Spleen (tissue), 7 donors: ENCODE measurements around the gene CACNA1D.

ENCODE experiments used
- CTCF ChIP-seq, 11 experiments: fragments of 200-600 bp in 7 of 11; fragments of 450-650 bp in 4 of 11; sonication (generic) in 4 of 11; IDR thresholded peaks in 8 of 11; conservative IDR thresholded peaks in 3 of 11; 1 replicate in 7 of 11; 2 replicates in 4 of 11; pipeline versions ENCODE4 v1.4.0 to v1.8.0; 2016 to 2021; ENCODE audit warnings: antibody characterized with exemption in 11 of 11, inconsistent platforms in 4 of 11, mild to moderate bottlenecking in 1 of 11
- POLR2AphosphoS5 ChIP-seq, 3 donors: sonication (generic); formaldehyde crosslinking; IDR thresholded peaks; one replicate each; pipeline ENCODE4 v1.5.1; 2017; ENCODE audit warnings: antibody characterized with exemption in 3 of 3
- donor health status: DM: no; HTN: no; CAD: no; lungs with moderate emphysema.
- donor health status: DM: no; HTN: no; CAD: no.
- donor health status: DM: no; HTN: no; CAD: no.

DNA sequence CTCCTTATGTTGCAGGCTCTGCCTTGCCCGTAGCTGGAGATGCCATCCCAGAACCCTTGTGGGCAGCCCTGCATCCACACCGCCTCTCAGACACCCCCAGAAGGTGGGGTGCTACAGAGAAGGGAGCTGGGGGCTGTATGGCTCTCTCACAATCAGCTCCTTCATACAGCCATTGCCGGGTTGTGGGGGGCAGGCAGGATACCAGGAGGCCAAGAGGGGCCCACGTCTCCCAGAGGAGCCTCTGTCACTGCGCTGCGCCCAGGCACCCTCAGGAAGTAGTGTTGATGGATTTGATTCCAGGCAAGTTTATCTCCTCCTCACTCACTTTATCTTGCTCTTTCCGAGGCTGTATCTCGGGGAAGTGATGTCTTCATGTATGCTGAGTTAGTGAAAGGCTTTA, 180.2 kb downstream of the CACNA1D start:
- no peak for TF ChIP-seq CTCF (IDR thresholded peaks at IDR 0.05 in 8 of 11, conservative IDR thresholded peaks at IDR 0.05 in 3 of 11)
- TF ChIP-seq POLR2AphosphoS5 (IDR thresholded peaks at IDR 0.05), result no peak
